Parathyroid adenoma (tissue), 2 donors: Measurements from ENCODE around the gene PANK1.

ENCODE experiments used
- H2AFZ ChIP-seq: fragments of 300-600 bp; sonication (generic); one replicate; pipeline ENCODE4 v1.7.0; 2017; ENCODE audit warnings: antibody characterized with exemption, mild to moderate bottlenecking
- H3K27ac ChIP-seq: fragments of 300-600 bp; sonication (generic); one replicate; pipeline ENCODE4 v1.7.0; 2017
- H3K27me3 ChIP-seq: fragments of 300-600 bp; sonication (generic); one replicate; pipeline ENCODE4 v1.7.0; 2017; ENCODE audit warnings: low read length; ENCODE audit not compliant: control insufficient read depth, insufficient read depth
- H3K36me3 ChIP-seq: fragments of 300-600 bp; sonication (generic); one replicate; pipeline ENCODE4 v1.7.0; 2017; ENCODE audit warnings: low read length; ENCODE audit not compliant: control insufficient read depth, insufficient read depth
- H3K4me1 ChIP-seq: fragments of 300-600 bp; sonication (generic); one replicate; pipeline ENCODE4 v1.7.0; 2017; ENCODE audit warnings: control low read depth
- H3K4me2 ChIP-seq: fragments of 300-600 bp; sonication (generic); one replicate; pipeline ENCODE4 v1.7.0; 2017; ENCODE audit warnings: low read length
- H3K4me3 ChIP-seq: fragments of 300-600 bp; sonication (generic); one replicate; pipeline ENCODE4 v1.7.0; 2017; ENCODE audit warnings: low read depth, low read length
- H3K79me2 ChIP-seq: fragments of 300-600 bp; sonication (generic); one replicate; pipeline ENCODE4 v1.7.0; 2017; ENCODE audit warnings: control low read depth
- H3K9ac ChIP-seq: fragments of 300-600 bp; sonication (generic); one replicate; pipeline ENCODE4 v1.7.0; 2017; ENCODE audit warnings: mild to moderate bottlenecking
- H3K9me3 ChIP-seq: fragments of 300-600 bp; sonication (generic); one replicate; pipeline ENCODE4 v1.7.0; 2017; ENCODE audit warnings: low read length; ENCODE audit not compliant: control insufficient read depth
- TF ChIP-seq, protein P1 (sequence below): fragments of 300-600 bp; sonication (generic); IDR thresholded peaks from one replicate; pipeline ENCODE4 v1.7.0; 2017; ENCODE audit warnings: antibody characterized with exemption, mild to moderate bottlenecking
- donor health status: primary hyperparathyroidism.

Gene PANK1

GRCh38 chr10:89663144-89663543, 18.1 kb upstream of the PANK1 start:
- no peaks in the 10 kb centered on the region for H3K27me3 ChIP-seq
- H3K4me1 ChIP-seq, result peaks cover 5% of the 10 kb centered on the region
- H3K27ac ChIP-seq, result no peak overlapping the region
- H3K4me2 ChIP-seq, result no peak overlapping the region
- TF ChIP-seq, protein P1, sequence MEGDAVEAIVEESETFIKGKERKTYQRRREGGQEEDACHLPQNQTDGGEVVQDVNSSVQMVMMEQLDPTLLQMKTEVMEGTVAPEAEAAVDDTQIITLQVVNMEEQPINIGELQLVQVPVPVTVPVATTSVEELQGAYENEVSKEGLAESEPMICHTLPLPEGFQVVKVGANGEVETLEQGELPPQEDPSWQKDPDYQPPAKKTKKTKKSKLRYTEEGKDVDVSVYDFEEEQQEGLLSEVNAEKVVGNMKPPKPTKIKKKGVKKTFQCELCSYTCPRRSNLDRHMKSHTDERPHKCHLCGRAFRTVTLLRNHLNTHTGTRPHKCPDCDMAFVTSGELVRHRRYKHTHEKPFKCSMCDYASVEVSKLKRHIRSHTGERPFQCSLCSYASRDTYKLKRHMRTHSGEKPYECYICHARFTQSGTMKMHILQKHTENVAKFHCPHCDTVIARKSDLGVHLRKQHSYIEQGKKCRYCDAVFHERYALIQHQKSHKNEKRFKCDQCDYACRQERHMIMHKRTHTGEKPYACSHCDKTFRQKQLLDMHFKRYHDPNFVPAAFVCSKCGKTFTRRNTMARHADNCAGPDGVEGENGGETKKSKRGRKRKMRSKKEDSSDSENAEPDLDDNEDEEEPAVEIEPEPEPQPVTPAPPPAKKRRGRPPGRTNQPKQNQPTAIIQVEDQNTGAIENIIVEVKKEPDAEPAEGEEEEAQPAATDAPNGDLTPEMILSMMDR, result no peak
- H3K36me3 ChIP-seq, result no peaks in the 10 kb centered on the region
- no peak overlapping the region for H3K4me3 ChIP-seq
- no peak overlapping the region for H3K9ac ChIP-seq
- H3K9me3 ChIP-seq, result no peaks in the 10 kb centered on the region
- H2AFZ ChIP-seq, result no peak overlapping the region
- H3K79me2 ChIP-seq, result no peaks in the 10 kb centered on the region

DNA sequence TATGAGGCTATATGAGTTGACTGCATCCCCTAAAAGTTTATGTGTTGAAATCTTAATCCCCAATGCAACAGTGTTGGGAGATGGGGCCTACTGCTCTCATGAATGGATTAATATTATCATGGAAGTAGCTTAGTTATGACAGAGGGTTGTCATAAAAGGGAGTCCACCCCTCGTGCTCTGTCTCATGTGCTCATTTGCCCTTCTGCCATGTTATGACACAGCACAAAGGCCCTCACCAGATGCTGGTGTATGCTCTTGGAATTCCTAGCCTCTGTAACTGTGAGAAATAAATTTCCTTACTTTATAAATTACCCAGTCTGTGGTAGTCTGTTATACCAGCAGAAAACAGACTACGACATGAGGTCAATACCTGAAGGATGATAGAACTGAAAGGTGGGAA, 17.6 kb upstream of the PANK1 start:
- H3K79me2 ChIP-seq, result no peaks in the 10 kb centered on the region
- H3K4me1 ChIP-seq, result peaks cover 5% of the 10 kb centered on the region
- H2AFZ ChIP-seq, result no peak overlapping the region
- TF ChIP-seq, protein P1, result no peak
- no peak overlapping the region for H3K27ac ChIP-seq
- no peak overlapping the region for H3K4me2 ChIP-seq
- H3K9me3 ChIP-seq, result no peaks in the 10 kb centered on the region
- H3K36me3 ChIP-seq, result no peaks in the 10 kb centered on the region
- no peak overlapping the region for H3K9ac ChIP-seq
- no peak overlapping the region for H3K4me3 ChIP-seq
- H3K27me3 ChIP-seq, result no peaks in the 10 kb centered on the region

DNA sequence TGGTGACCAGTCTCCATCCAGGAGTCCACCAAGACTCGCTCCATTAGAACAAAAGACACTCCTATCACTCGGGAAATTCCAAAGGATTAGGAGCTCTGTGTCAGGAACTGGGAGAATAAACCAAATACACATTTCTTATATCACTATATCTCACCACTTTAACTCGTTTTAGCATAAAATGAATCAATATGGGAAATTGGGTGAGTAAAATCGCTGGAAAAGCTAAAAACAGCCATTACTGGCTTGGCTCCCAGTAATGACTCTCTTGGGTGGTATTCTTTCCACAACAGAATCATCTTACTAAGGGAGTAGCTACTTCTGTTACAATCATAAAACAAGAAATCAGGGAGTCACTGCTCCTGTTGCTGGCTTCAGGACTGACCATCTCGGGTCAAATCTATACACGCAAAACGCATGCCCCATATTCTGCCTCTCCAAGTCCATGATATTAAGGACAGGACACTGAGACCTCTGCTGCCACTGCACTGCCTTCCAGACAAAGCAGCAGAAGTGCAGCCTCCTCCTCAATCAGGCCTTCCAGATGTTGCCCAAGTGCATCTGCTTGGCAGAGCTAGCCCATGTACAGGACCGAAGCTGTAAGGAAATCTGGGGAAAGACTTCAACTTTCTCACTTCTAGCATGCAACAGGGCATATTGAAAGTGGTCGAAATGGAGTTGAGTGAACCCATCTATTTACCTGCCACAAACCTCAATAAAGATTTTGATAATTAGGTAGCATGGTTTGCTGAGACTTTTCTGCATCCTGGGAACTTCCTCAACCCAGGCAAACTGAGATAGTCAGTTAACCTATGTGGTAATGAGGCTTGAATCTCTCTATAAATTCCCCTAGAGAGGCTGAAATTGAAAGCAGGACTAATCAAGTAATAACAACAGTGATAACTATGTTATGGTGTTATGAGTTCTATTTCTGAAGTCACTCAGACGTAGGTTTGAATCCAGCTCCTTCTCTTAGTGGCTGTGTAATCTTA, 14.4 kb upstream of the PANK1 start:
- Histone ChIP-seq H2AFZ (peak overlapping the region; percentile 51), H3K4me1 (peaks cover 5% of the 10 kb centered on the region), H3K9ac (no peak overlapping the region), H3K27me3 (no peaks in the 10 kb centered on the region), H3K27ac (no peak overlapping the region), H3K79me2 (no peaks in the 10 kb centered on the region), H3K36me3 (no peaks in the 10 kb centered on the region), H3K4me2 (peak overlapping the region; percentile 15), H3K9me3 (no peaks in the 10 kb centered on the region), H3K4me3 (no peak overlapping the region)
- TF ChIP-seq, protein P1, result no peak

- H2AFZ ChIP-seq, result no peak overlapping the region
- no peaks in the 10 kb centered on the region for H3K36me3 ChIP-seq
- H3K9me3 ChIP-seq, result no peaks in the 10 kb centered on the region
- H3K4me2 ChIP-seq, result no peak overlapping the region
- H3K79me2 ChIP-seq, result no peaks in the 10 kb centered on the region
- no peak overlapping the region for H3K27ac ChIP-seq
- H3K9ac ChIP-seq, result no peak overlapping the region
- peaks cover 5% of the 10 kb centered on the region for H3K4me1 ChIP-seq
- H3K4me3 ChIP-seq, result no peak overlapping the region
- TF ChIP-seq, protein P1, result no peak
- H3K27me3 ChIP-seq, result no peaks in the 10 kb centered on the region
Observed at GRCh38 chr10:89657302-89657701, 12.3 kb upstream of the PANK1 start.
